ENCODE data around the gene LARGE1.

- TF ChIP-seq CTCF (IDR thresholded peaks at IDR 0.05), result no peak
- no peak for TF ChIP-seq POLR2A (IDR thresholded peaks at IDR 0.05)
Observed at GRCh38 chr22:33335611-33336279, 584.5 kb downstream of the LARGE1 start.

All from uterus (tissue), 2 donors.